Subcutaneous adipose tissue (tissue), 4 donors: ENCODE data around the gene NECTIN3. TPM values are rescaled to one million over a fixed set of nuclear protein-coding genes. Genes with fewer than 3 reads are reported as not detected.

Experiments
- CTCF ChIP-seq: fragments of 450-650 bp; IDR thresholded peaks from one replicate; pipeline ENCODE4 v1.5.1; 2016; ENCODE audit warnings: low read depth, mild to moderate bottlenecking, control low read depth, antibody characterized with exemption, moderate library complexity
- total RNA-seq, 4 donors: library from RNA; depleted of rRNA; stranded (reverse); fragments of >200 nt; gene quantifications; one replicate each; pipeline ENCODE4 v1.1.0, GENCODE V29; 2016

The NECTIN3 gene
- total RNA-seq, 4 donors from 2014 or later: 19.4 to 36.7 (median 29.4) TPM

- TF ChIP-seq CTCF: no peak
Observed at GRCh38 chr3:111229301-111229700, 157.7 kb downstream of the NECTIN3 start.

- no peak for TF ChIP-seq CTCF
Observed at GRCh38 chr3:111236836-111237713, 165.5 kb downstream of the NECTIN3 start.

- TF ChIP-seq CTCF: no peak
Observed at GRCh38 chr3:111237946-111238345, 166.3 kb downstream of the NECTIN3 start.

- no peak for TF ChIP-seq CTCF
Observed at GRCh38 chr3:111238885-111239284, 167.3 kb downstream of the NECTIN3 start.

GRCh38 chr3:111241960-111242359, 170.3 kb downstream of the NECTIN3 start:
- TF ChIP-seq CTCF: no peak
